ENCODE results near the gene MANBA.
"Not testable (repeated sequence)": the region's sequence is repeated elsewhere in the genome, so short reads cannot be mapped to it uniquely, and the experiment has no call there.

The MANBA gene

DNA sequence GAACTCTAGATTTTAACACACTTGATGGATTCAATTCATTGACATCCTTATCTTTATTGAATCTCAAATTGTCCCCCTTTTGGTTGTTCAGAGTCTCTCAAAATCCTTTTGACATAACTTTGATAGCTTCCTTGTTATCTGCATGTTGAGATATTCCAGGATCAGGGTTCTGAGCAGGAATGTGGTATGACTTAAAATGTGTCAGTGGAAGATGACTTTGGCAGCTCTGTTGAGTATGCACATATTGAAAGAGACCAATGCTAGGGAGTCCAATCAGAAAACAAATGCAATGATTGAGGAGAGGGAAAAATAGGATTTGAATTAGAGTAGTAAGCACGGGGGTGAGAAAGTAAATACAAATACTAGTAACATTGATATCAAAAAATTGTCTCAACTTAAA, 93.8 kb downstream of the MANBA start:
- DNase-seq: no peak

DNA sequence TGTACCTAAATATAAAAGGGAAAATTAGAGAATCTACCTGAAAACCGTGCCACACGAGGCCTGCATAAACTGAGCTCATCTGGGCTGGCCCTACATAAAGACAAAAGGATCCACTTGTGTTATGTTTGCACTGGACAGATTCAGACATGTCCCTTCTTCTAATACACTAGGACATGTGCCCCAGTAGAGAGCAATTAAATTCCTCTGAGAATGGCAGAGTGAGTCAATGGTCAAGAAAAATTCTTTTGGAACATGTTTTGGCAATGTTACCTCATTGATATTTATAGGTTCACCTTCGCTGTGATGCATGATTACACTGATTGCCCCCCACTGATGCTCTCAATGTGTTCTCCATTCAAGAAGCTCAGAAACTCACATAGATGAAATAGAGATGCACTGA, 95.2 kb downstream of the MANBA start:
- peak; percentile 74 for DNase-seq

DNA sequence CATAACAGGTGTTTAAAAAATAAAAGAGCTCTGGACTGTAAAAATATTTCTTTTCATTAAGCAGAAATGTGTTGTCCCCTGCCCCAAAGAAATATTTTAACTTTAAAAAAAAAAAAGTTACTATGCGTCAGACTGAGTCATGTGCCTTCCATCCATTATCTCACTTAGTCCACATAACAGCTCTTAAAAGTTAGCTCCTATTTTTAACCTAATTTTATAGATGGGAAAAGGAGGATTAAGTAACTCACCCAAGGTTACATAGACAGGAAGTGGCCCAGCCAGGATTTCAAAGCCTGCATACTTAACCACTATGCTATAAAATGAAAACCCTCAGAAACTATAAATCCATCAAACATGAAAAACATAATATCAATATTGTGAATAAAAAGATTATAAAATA, 97.7 kb downstream of the MANBA start:
- DNase-seq: no peak

DNA sequence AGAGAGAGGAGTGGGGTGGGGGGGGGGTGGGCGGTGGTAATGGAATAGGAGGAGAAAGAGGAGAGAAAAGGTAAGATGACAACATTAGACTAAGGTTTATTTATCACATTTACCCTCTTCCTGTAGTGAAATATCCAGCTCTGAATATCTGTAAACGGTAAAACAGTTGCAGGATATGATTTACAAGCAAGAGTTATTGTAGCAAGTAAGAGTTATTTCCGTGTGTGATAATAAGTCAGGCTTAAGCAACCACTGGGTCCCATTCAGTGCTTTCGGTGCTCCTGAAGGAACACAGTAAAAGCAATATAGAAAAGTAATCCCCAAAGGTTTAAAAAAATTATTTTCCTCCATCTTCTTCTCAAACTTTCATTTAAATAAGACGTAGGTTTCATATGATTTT, 103.6 kb downstream of the MANBA start:
- no peak for DNase-seq

DNA sequence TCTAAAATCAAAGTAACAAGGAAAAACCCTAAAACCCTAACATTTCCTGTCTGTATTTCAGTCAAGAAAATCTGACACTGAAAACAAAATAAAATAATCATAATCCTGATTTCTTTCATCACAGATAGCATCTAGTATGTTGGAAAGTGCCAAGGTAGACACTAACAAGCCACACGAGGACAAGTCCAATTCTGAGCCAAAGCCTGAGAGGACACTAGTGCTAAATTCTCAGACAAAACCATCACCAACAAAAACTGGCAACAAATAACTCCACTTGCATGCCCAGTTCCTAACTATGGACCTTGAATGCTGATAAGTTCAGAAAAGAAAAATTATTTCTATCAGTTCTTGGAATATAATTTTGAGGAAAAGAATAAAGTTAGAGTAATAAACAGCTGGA, 113.7 kb downstream of the MANBA start:
- DNase-seq: no peak

DNA sequence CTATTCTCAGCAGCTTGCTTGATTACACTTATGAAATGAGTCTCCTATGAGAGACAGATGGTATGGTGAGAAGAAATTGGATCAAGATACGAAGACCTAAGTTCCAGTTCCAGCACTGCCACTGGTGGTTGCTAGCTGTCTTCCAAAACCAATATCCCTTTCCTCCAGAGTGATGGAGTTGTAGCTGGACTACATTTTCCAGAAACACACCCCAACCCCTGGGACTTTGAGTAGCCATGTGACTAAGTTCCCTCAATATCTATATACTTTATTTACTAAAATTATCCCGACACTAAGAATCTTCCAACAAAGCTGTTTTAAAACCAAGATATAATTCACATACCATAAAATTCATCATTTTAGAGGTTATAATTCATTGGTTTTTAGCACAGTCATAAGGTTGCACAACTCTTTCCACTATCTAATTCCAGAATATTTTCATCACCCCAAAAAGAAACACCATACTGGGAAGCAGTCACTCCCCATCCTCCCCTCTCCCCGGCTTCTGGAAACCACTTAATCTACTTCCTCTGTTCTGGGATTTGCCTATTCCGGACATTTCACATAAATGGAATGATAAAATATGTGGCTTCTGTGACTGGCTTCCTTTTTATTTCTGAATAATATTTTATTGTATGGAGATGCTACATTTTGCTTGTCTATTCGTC, 118.0 kb downstream of the MANBA start:
- DNase-seq: no peak

DNA sequence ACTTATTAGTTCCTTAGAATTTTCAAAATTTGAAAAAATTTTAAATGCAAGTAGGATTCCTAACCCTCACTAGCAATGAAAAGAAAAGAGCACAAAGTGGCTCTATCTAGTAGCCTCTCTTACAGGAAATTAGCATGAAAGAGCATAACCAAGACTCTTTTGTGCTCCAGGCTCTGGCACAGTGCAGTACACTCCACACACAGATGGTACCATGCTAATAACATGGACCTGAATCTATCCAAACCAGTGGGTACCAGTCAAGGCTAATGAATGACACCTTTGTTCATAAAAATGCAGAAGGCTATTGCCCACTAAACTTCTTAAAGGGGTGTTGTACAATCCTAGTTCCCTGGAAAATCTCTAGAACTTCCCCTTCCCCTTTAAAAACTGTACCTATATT, 119.0 kb downstream of the MANBA start:
- DNase-seq: no peak

DNA sequence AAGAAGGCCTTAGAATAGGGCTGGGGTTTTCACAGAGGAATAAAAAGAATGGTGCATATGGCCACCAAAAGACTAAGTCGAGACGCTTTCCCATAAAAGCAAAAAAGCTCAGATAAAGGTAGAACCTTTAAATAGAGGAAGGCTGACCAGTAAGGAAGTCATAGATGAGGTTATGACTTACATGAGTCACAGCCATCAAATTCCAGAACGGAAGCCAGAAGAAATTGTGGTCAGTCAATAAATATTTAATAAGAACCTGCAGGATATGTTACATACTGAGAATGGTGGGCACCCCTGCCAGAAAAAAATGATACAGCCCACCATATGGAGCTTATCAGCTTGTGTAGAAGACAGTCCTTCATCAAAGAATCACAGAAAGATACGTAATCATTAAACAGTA, 120.1 kb downstream of the MANBA start:
- DNase-seq: no peak

DNA sequence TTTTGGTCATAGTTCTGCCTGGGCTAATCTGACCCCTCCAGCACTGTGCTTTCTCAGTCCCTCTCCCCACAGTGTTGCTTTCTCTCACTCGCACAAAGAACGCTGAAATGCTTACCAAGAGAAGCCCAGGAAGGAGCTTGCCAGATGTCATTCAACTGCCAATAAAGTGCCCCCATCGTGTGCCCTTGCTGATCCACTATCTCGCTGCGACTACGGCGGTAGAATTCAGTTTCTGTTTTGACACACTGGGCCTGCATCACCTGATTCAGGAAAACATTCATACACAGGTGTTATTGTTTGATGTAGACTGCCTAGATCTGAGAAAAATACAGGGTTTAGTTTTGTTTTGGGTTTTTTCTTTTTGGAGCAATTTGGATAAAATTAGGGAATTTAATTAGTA, 121.2 kb downstream of the MANBA start:
- no peak for DNase-seq

DNA sequence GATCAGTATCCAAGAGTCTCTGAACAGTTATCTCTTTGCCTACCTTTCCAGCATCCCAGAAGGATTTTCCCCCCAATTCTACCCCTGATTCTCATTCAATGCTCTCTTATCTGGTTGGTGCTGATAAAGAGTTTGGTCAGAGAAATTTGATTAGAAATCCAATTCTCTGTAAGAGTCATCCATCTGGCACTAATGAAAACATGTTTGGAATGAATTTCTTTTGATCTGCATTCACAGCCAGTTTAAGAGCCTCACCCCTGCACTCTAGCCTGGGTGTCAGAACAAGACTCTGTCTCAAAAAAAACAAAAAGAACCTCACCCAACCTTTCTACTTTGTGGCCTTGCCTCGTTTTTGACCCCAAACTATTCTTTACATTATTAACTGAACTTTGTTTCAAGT, 122.1 kb downstream of the MANBA start:
- no peak for DNase-seq

DNA sequence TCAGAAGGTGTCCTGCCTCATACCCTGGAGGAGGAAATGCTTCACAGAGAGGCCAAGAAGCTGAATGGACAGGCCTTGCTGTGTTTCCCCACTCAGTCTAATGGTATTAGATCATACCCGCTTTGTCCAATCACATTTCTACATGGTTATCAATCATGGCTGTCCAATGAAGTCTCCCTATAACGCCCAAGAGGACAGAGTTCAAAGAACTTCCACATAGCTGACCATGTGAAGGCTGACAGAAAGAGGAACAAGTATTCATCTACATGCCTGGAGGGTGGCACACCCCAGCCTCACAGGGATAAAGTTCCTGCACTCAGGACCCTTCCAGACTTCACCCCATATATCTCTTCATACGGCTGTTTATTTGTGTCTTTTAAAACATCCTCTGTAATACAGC, 123.4 kb downstream of the MANBA start:
- no peak for DNase-seq

DNA sequence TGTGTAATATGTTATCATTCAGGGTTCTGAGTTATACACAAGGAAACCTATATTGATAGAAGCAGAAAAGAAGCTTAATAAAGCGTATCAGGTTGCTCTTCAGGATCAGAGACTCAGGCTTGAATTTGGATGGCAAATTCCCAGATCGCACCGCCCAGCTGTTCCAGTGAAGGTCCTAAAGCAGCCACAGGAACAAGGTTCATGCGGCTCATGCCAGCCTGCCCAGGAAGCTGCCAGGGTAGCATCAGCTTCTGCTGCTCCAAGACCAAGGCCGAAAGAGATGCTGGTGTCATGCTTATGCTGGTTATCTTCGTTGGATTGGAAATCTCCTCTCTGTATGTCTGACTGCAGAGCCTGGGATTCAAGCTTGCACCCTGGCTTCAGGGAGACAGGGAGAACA, 127.7 kb downstream of the MANBA start:
- no peak for DNase-seq

DNA sequence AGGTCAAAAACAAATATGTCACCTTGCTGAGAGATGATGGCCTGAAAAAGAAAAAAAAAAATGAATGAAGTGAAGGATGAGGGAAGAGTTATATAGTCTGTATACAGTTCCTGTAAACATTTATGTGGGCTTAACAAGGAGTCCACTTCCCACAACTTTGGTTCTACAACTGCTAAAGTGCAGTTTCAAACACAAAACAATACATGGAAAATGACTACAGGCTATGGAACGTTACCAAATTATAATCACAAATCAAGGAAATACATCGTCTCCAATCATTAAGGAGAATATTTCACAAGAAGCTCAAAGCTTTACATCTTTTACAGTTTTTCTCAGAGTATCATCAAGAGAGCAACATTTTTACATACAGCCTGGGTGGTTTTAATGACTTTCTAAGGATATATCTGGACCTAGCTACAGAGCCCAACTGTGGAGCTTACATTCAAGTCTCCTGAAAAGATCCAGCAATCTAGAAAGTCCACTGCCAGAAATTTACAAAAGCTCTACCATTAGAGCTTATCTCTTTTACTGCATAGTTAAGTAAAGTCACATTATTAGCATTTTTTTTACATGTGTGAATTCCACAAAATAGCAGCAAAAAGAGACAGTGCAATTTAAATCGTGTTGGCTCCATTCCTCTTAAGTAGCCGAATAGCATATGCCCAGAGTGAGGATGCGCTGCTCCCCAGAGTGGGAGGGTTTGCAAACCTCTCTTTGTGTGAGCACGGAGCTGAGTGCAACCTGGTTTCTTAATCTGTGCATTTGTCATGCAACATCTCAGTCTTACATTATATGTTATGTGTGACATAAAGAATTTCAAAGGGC, 128.3 kb downstream of the MANBA start:
- no peak for DNase-seq

DNA sequence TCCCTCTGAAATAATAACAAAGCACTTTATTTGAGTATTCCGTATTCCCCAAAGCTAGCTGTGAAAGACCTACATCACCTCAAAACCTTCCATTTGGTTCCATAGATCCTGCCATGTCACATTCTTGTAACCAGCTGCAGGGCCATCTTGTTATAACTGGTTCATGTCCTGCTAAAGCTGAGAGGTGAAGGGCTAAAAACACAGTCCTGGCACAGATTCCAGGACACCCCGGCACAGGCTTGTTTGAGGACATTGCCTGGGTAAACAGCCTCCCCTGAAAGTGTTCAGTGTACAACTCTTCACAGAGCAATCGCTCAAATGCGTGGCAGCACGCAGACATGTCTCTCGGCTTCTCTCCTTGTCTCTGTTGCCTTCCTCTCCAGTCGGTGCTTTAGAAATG, 129.2 kb downstream of the MANBA start:
- no peak for DNase-seq

DNA sequence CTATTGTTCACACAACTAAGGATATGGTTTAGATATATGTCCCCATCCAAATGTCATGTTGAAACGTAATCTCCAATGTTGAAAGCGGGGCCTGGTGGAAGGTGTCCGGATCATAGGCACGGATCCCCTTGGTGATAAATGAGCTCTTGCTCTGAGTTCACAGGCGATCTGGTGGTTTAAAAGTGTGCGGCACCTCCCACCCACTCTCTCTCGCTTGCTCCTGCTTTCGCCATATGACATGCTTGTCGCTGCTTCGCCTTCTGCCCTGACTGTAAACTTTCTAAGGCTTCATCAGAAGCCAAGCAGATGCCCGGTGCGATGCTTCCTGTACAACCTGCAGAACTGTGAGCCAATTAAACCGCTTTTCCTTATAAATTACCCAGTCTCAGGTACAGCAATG, 131.1 kb downstream of the MANBA start:
- no peak for DNase-seq

DNA sequence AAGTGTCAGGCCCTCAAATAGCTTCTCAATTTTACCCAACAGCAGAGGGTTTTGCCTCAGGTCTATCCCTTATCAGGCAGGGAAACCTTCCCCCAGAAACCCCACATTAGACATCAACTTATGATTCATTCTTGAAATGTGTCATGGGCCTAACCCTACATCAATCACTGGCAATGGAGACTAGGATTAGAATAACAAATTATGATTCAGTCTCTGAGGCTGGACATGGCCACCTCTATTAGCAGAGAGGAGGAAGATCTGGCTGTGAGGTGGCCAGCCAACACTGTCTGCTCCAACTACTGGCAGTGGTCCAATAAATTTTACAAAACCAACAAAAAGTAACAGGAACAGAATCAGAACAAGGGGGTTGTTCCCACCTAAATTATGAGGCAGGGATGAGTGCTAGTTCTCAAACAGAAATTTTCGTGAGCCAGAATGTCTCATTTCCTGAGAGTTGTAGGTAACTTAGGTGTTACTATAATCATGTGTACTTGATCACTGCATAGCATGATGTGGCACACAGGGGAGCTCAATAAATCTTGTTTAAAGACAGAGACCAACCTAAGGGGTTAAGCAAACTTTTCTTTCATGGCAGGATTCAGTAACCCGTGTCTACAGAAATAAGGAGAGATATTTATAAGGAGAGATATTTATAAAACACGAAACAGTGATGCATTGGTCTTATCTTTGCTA, 132.8 kb downstream of the MANBA start:
- no peak for DNase-seq

DNA sequence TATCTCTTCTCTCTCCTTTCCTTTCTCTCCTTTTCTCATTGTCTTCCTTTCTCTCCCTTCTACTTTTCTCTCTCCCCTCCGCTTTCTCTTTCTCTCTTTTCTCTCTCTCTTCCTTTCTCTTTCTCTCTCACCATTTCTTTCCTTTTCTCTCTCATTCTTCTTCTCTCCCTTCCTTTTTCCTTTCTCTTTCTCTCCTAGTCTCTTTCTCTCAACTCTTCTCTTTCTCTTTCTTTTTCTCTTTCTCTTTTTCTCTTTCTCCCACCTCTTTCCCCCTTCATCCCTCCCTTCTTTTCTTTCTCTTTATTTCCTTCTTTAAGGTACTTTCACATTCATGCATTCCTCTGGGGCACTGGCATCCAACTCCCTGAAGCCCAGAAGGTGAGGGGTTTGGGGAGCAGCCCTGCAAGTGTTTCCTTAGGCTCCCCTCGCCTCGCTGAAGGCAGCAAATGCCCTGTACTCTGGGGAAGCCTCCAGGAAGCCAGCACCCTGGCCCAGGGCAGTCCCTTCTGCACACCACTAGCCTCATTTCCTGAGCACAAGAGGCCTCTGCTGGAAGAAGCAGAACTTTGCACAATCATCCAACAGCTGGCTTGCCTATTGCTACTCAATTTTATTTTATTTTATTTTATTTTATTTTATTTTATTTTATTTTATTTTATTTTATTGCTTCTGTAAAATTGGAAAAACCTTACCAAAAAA, 135.4 kb downstream of the MANBA start:
- DNase-seq: no peak

DNA sequence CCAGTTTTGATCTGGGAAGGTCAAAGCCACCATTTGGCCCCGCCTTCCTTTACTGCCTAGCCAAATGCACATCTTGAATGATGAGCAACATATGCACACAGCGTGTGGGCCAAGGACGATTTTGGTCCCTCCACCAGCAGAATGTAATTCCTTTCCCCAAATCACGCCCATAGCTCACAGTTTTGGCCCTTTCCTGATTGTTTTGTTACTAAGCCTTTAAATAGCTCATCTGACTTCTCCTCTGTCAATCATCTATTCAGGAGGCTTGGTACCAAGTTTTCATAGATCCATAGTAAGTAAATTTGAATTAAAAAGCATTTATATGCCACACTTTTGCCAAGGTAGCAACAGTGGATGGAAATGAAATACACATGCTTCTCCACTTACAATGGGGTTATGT, 136.3 kb downstream of the MANBA start:
- no peak for DNase-seq

DNA sequence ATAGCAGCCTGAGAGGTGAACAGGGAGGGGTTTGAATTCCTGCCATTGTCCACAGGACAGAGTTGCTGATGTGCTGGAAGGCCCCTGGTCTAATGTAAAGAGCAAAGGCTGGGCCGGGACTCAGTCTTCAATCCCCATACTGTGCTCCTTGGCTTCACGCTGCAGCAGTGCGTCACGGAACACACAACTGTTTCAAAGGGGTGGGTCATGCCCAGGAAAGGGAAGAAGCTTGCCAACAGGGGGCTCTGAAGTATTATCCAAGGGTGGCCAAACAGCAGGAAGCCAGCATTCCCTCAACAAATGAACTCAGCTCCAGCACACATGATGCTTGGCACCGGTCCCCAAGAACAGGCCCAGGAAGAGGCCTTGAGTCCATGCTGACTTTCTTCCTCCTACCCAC, 137.1 kb downstream of the MANBA start:
- peak; percentile 79 for DNase-seq

DNA sequence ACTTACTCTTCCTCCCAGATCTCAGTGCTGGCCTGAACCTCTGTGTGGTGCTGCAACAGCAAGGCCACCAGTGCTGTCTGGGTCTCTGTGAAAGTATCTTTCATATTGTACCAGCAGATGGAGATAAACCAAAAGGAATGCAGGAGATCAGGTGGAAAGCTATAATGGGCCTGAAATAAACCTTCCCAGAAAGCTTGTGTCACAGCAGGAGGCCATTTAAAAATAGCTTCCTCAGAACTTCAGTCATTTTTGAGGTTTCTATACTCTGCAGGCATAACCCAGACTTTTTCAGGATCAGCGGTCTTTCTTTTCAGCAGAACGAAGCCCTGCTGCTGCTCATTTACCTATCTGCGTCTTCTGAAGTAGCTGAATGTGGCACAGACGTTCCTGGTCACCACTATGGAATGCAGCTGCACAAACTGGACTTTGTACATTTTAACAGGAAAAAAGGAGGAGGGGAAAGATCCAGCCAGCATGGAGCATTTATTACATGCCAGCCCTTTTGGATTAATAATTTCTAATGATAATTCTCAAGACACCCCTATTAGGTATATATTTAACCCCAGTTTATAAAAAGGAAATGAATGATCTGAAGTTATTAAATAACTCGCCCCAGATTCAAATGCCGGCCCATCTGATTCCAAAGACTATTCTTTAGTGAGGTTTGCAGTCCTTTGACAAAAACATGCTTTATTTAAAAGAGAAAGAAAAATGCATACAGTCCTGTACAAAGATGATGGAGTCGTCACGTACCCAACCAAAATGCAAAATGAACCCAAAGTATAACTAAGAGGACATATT, 139.9 kb downstream of the MANBA start:
- peak; percentile 58 for DNase-seq

DNA sequence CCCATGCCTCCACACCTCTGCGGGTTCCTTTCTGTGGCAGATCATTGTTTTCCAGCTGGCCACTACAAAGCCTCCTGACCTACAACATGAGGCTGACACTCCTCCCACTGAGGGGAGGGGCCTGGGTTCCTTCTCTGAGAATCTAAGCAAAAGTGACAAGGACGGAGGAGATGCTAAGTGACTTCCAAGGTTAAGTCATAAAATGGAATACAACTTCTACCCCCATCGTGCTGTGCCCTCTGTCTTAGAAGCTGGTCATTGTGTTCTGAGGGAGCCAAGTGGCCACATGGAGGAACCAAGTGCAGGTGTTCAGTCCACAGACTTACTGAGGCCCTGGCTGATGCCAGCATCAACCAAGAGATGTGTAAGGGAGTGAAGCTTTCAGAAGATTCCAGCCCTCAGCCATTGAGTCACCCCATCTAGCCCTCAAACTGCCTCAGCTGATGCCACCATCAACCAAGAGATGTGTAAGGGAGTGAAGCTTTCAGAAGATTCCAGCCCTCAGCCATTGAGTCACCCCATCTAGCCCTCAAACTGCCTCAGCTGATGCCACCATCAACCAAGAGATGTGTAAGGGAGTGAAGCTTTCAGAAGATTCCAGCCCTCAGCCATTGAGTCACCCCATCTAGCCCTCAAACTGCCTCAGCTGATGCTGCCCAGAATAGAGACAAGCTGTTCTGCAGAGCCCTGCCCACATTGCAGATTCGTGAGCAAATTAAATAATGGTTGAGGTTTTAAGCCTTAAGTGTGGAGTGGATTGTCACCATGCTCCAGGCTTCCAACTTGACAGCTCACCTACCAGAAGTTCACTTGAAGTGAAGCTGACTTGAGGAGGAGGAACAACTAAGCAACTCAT, 140.8 kb downstream of the MANBA start:
- DNase-seq: not testable (repeated sequence)

DNA sequence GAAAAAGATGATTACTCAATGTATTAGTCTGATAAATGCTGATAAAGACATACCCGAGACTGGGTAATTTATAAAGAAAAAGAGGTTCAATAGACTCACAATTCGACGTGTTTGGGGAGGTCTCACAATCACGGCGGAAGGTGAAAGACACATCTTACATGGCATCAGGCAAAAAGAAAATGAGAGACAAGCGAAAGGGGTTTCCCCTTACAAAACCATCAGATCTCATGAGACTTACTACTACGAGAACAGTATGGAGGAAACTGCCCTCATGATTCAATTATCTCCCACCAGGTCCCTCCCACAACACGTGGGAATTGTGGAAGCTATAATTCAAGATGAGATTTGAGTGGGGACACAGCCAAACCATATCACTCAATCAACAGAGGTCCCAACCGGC, 141.7 kb downstream of the MANBA start:
- not testable (repeated sequence) for DNase-seq

Data from COR-L47 (cell line).